Brain pericyte (primary cell): ENCODE results near the gene PRPSAP1.
A peak's percentile ranks its signal among the peaks of the same experiment; 100 is the strongest.
"Not testable (repeated sequence)": the region's sequence is repeated elsewhere in the genome, so short reads cannot be mapped to it uniquely, and the experiment has no call there.

Experiments
- DNase-seq: peaks from one replicate; pipeline ENCODE4 v3.0.0-alpha.2; 2012; ENCODE audit warnings: low read depth, low spot score

Gene PRPSAP1

DNA sequence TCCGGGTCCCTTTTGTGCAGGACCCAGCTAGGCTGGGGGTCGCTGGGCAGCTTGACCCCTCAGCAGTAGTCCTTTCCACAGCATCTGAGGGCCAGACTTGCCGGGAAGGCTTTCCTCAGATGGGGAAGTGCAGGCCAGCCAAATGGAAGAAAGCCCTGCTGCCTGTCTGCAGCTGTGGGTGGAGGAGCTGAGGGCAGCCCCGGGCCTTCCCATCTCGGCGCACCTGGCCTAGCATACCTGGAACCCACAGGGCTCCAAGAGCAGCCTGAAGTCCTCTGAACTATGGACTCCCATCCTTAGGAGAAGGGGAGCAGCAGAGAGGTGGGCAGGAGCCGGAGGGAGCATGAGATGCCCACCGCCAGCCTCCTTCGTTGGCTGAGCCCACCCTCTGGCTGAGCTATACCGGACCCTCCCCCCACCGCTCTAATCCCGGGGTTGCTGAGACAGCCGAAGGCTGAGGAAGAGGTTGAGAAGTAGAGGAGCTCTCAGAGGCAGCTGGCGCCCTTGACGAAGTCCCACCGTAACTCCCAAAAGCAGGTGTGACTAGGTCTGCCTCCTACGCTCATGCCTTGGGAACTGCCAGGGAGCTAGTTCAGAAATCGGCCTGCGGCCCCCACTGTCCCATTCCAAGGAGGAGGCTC lies 75.3 kb downstream of the PRPSAP1 start:
- DNase-seq: no peak

DNA sequence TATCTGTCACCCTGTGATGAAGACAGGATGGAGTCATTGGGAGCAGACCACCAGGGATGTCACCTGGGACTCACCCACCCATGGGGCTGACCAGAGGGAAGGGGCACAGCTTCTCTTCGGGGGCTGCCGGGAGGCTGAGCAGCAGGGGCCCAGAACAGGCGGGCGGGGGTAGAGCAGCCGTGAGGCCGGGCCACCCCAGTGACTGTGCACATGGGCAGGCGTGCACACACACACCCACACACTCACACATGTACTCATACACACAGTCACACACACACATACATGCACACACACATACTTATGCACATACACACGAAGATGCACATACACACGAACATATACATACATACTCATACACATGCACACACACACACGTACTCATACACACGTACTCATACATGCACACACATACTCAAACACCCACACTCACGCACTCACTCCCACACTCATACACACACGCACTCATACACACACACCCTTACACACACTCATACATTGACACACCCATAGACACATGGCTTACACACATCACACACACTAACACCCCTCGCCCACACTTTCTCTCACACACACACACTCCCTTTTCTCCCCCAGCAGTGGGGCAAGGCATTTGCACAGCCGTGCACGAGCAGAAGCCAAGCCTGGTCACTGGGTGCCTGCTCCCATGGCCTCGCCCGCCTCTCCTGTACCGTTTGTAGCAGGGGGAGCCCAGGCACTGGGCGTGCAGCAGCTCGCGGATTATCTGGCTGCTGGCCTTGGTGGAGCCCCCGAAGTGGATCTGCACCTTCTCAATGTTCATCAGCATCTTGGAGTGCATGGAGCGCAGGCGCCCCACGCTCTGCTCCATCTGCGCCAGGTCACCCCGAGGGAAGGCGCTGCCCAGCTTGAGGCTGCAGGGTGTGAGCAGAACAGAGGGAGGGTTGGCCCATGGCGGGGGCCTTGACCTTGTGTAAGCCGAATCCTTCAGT lies 76.1 kb downstream of the PRPSAP1 start:
- DNase-seq: no peak

GRCh38 chr17:76276461-76277299 lies 77.0 kb downstream of the PRPSAP1 start:
- DNase-seq: no peak

DNA sequence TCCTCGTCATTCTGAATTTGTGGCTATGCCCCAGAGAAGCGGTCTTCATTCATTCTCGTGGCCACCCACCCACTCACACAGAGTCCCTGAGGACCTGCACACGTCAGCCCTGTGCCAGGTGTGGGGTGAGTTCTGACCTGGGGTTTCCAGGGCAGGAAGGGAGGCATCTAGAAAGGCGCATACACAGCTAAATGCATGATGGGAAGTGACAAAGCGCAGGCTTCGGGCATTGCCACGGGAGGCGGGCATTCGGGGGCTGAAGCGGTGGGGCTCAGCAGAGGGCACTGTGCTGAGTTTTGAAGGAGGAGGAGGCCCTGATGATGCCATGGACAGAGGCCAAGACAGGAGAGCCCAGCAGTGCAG lies 77.7 kb downstream of the PRPSAP1 start:
- no peak for DNase-seq

DNA sequence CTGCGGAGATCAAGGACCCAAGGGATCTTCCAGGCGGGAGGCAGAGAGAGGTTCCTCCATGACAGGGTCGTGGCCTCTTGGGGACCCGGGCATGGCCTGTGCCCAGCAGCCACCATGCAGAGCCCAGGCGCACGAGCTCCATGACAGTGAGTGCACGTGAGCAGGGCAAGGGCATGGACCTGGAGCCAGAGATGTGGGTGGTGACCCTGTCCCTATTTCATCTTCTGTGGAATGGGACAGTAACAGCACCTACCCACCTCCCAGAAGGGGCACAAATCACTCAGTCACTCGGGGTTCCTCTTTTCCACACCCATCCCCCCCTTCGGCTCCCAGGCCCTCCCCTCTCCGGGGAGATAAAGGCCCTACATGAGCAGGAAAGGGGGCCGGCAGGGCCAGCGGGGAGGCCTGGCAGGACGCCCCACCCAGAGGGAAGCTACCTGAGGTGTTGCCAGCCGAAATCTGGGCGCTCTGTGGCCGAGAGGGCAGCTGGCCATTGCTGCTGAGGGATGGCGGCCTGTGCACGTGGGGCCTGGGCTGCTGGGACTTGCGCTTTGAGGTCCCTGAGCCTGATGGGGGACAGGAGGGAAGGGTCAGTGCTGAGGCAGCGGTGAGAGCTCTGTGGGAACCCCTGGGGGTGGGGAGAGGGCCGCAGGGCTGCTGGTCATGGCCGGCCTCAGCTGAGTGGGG lies 78.2 kb downstream of the PRPSAP1 start:
- no peak for DNase-seq

- DNase-seq: no peak
Measured at GRCh38 chr17:76274112-76274956, 79.4 kb downstream of the PRPSAP1 start.

DNA sequence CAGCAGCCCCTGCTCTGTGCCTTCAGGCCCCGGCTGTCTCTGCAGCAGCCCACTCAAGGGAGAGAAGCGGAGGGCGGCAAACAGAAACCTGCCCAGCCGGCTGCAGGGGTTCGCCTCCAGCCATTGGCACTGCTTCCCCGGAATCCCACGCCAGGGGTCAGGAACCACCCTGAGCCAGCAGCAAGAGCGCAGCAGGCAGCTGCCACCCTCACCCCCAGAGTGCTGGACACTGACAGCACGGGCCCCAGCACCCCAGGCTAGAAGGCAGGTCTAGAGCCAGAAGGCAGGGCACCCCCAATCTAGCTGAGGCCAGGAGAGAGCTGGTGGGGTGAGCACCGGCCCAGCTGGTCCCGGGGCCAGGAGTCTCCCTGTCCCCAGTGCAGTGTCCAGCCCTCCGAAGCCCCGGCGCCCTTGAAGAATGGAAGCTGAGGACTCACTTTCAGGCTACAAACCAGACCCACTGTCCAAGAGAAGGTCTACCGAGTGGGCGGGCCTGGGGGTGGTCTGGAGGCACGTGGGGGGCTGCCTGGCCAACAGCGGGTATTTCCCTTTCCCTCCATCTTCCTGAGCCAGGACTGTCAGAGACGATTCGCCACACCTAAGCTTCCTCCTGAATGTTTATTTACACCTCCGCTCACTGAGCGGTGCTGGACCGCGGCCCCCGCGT lies 80.1 kb downstream of the PRPSAP1 start:
- no peak for DNase-seq

GRCh38 chr17:76272541-76273444 lies 80.9 kb downstream of the PRPSAP1 start:
- no peak for DNase-seq

DNA sequence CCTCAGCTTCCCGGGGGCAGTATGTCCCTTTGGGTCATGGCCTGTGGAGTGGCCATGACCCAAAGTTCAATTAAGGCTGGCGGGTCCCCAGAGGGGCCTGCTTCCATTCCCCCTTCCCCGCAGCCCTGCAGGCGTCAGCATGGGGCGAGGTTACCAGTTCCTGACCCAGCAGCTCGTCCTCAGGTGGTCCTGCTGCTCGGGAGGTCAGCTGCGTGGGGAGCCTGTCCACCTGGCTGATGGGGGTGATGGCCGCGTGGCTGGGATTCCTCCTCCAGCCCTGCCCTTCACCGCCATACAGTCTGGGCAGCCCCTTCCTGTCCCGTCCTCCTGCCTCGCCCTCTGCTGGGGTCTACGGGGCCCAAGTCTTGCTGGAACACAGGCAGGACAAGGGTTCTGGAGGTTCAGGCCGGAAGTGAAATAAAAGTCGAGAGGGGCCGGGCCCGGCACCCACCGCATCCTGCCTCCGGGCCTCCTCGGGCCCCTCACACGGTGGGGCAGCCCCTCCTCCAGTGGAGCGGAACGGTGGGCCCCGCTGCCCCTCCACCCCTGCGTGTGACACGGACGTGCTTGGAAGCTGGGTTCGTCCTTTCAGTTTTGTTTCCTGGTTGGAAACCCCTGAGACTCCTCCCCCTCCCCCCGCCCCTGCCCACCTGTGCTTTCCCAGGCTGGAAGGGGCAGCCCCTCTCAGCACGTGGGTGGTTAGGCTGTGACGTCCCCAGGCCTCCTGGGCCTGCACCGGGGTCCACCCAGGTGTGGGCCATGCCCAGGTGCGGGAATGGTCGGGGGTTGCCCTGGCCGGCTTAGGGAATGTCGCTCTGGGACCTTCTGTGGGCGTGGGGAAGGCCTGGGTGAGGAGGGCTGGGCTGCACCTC lies 81.8 kb downstream of the PRPSAP1 start:
- DNase-seq: no peak

DNA sequence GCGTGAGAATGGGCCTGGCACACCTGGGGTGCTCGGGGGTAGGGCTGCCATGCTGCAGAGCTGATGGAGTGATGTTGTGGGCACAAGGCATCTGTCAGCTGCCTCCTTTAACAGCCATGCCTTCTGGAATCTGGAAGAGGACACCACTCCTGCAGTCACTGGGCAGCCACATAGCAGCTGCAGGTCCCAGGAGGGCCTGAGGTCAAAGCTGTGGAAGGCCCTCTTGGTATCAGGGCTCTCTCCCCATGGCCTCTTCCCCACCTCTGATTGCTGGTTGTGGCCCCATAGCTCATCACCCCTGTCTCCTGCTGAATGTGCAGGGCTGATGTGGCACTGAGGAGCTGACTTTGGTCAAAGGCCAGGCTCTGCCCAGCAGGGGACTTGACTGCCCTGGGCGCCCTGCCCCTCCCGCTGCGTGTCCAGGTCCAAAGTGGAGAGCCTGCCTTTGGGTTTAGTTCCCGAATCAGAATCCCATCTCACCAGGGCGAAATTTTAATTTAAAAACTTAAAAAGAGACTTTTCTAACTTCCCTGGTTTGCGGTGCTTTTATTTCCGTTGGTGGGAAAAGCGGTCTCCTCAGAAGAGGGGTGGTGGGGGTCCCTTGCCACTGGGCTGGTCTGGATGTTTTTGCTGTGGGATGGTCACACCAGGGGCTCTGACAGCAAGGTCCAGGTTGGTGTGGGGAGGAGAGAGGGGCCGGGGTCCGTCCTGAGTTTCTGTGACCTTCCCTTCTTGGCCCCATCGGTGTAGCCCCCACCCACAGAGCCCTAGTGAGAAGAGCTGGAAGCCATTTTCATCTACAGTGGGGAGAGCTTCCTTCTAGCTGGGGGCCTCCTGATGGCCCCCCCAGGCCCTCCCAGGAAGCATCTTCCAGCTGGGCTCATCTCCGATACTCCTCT lies 82.7 kb downstream of the PRPSAP1 start:
- no peak for DNase-seq

- no peak for DNase-seq
Measured at GRCh38 chr17:76270127-76270592, 83.6 kb downstream of the PRPSAP1 start.

GRCh38 chr17:76268991-76269981 lies 84.4 kb downstream of the PRPSAP1 start:
- no peak for DNase-seq

DNA sequence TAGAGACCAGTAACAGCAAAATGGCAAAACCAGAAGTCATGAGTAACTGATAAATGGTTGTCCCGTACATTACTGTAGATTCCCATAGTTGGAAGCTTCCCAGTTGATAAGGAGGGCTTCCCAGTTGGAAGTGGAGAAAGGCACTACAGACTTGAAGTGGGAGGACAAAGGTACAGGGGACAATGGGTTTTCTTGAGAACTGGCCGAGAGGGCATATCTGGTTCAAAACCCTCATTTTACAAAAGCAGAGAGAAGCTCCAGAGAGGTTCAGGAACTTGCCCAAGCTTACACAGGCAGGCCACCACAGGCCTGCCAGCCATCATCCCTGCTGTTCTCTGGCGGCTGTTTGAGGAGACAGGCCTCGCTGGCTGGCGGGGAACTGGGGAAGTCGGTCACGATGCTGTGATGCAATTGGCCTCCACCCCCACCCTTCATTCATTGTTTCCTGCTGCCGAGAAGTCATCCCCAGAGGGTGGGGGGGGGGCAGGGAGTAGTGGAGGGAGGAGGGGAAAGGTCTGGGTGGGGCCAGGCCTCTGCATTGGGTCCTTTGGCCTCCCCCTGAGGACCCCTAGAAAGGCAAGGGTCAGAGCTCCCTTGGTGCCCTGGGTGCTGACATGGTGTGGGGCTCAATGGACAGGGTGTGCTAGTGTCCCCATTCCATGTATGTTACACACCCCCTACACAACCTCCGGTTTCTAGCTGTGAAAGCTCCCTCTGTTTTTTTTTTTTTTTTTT lies 85.5 kb downstream of the PRPSAP1 start:
- DNase-seq: peak; percentile 52

DNA sequence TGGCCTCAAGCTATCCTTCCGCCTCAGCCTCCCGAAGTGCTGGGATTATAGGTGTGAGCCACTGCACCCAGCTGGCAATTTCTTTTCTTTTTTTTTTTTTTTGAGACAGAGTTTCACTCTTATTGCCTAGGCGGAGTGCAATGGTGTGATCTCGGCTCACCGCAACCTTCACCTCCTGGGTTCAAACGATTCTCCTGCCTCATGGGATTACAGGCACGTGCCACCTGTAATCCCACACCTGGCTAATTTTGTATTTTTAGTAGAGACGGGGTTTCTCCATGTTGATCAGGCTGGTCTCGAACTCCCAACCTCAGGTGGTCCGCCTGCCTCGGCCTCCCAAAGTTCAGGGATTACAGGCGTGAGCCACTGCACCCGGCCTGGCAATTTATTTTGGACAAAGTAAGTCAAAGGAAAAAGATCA lies 86.1 kb downstream of the PRPSAP1 start:
- DNase-seq: not testable (repeated sequence)

GRCh38 chr17:76267051-76267576 lies 86.6 kb downstream of the PRPSAP1 start:
- DNase-seq: no peak
